Nephron (organoid): ENCODE measurements around the gene CCNA1.

Source experiments
- H3K27ac Mint-ChIP-seq, 3 experiments: 2 replicates each; pipeline ENCODE4 v1.8.0; 2020; ENCODE audit warnings: mixed read lengths in 3 of 3, mild to moderate bottlenecking in 2 of 3, moderate library complexity in 1 of 3
- H3K27me3 Mint-ChIP-seq: 2 replicates; pipeline ENCODE4 v1.8.0; 2021; ENCODE audit warnings: low read depth, mild to moderate bottlenecking, moderate library complexity, mixed read lengths
- H3K36me3 Mint-ChIP-seq: 2 replicates; pipeline ENCODE4 v1.8.0; 2020; ENCODE audit warnings: low read depth, mixed read lengths
- H3K4me1 Mint-ChIP-seq: 2 replicates; pipeline ENCODE4 v1.8.0; 2020; ENCODE audit warnings: mixed read lengths
- H3K4me3 Mint-ChIP-seq, 3 experiments: 2 replicates each; pipeline ENCODE4 v1.8.0; 2020; ENCODE audit warnings: mild to moderate bottlenecking in 3 of 3, mixed read lengths in 3 of 3, moderate library complexity in 2 of 3
- H3K9me3 Mint-ChIP-seq: 2 replicates; pipeline ENCODE4 v1.8.0; 2020; ENCODE audit warnings: mixed read lengths
- TF ChIP-seq, protein P1 (sequence below), 3 experiments: fragments of 200-600 bp; sonication (generic); IDR thresholded peaks; one replicate each; pipeline ENCODE4 v1.5.0; 2021; ENCODE audit warnings: antibody characterized with exemption in 3 of 3; ENCODE audit not compliant: unreplicated experiment in 3 of 3

Gene CCNA1

DNA sequence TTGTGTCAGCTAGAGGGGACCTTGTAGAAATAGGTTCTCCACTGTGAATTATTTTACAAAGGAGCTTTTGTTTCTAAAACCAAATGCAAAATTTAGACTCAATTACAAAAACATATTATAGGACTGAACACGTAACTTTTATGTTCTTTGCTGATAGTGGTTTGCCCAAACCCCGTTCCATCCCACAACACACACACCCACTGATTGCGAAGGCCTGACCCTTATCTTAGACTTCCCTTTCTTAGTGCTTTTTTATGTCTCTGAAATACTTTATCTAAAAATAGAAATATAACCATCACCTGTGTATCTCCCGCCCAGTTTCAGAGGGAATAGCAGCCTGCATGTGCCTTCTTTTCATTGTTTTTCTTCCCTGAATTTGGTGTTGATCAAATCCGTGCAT is 13.0 kb downstream of the CCNA1 start:
- peaks cover 3% of the 10 kb centered on the region for H3K4me1 Mint-ChIP-seq
- no peaks in the 10 kb centered on the region for H3K36me3 Mint-ChIP-seq
- H3K27me3 Mint-ChIP-seq, result no peaks in the 10 kb centered on the region
- H3K27ac Mint-ChIP-seq, result no peak overlapping the region
- H3K4me3 Mint-ChIP-seq, result no peak overlapping the region
- TF ChIP-seq, protein P1, sequence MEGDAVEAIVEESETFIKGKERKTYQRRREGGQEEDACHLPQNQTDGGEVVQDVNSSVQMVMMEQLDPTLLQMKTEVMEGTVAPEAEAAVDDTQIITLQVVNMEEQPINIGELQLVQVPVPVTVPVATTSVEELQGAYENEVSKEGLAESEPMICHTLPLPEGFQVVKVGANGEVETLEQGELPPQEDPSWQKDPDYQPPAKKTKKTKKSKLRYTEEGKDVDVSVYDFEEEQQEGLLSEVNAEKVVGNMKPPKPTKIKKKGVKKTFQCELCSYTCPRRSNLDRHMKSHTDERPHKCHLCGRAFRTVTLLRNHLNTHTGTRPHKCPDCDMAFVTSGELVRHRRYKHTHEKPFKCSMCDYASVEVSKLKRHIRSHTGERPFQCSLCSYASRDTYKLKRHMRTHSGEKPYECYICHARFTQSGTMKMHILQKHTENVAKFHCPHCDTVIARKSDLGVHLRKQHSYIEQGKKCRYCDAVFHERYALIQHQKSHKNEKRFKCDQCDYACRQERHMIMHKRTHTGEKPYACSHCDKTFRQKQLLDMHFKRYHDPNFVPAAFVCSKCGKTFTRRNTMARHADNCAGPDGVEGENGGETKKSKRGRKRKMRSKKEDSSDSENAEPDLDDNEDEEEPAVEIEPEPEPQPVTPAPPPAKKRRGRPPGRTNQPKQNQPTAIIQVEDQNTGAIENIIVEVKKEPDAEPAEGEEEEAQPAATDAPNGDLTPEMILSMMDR (IDR thresholded peaks at IDR 0.05; ENCODE audit: unreplicated experiment in 3 of 3), result no peak
- no peaks in the 10 kb centered on the region for H3K9me3 Mint-ChIP-seq

DNA sequence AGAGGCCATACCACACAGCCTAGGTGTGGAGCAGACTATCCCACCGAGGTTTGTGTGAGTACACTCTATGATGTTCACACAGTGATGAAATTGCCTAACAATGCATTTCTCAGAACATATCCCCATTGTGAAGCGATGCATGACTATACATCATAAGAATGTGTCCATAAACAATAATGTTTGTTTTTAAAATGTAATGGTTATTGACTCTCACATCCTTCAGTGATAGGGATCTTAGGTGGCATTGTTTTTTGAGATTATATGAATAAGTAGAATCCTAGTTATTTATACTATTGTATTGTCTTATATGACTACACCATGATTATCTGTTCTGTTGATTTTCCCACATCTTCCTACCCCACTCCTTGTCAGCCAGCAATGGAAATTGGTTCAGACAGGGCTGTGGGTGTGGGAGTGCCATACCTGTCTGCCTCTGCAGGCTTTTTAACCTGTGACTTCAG is 13.6 kb downstream of the CCNA1 start:
- no peak overlapping the region for H3K27ac Mint-ChIP-seq
- TF ChIP-seq, protein P1 (IDR thresholded peaks at IDR 0.05; ENCODE audit: unreplicated experiment in 3 of 3), result no peak
- H3K4me1 Mint-ChIP-seq, result peaks cover 9% of the 10 kb centered on the region
- H3K9me3 Mint-ChIP-seq, result no peaks in the 10 kb centered on the region
- H3K27me3 Mint-ChIP-seq, result no peaks in the 10 kb centered on the region
- no peaks in the 10 kb centered on the region for H3K36me3 Mint-ChIP-seq
- no peak overlapping the region for H3K4me3 Mint-ChIP-seq

- Mint-ChIP-seq H3K36me3 (no peaks in the 10 kb centered on the region), H3K27ac (no peak overlapping the region), H3K9me3 (no peaks in the 10 kb centered on the region), H3K27me3 (no peaks in the 10 kb centered on the region), H3K4me1 (peaks cover 10% of the 10 kb centered on the region), H3K4me3 (no peak overlapping the region)
- TF ChIP-seq, protein P1 (IDR thresholded peaks at IDR 0.05; ENCODE audit: unreplicated experiment in 3 of 3), result no peak
Observed at GRCh38 chr13:36447501-36447900, 15.2 kb downstream of the CCNA1 start.

DNA sequence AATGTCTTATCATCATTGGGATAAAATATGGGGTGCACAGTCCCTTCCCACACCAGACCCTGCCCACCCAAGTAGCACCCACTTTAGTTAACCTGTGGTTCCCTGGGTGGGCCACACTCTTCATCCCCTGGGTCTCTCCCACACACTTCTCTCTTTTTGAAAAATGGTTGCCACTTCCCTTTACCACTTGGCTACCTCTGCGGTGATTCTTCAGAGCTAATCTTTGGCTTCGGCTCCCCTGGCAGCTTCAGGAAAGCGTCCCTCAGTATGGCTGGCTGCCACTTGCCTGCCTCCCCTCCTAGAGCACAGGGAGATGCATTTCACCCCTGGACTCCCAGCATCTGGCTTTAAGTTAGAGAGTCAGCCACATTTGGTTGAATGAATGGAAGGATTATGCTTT is 18.2 kb downstream of the CCNA1 start:
- H3K36me3 Mint-ChIP-seq, result no peaks in the 10 kb centered on the region
- no peaks in the 10 kb centered on the region for H3K9me3 Mint-ChIP-seq
- H3K4me3 Mint-ChIP-seq, result no peak overlapping the region
- H3K27me3 Mint-ChIP-seq, result peaks cover 3% of the 10 kb centered on the region
- peaks cover 17% of the 10 kb centered on the region for H3K4me1 Mint-ChIP-seq
- TF ChIP-seq, protein P1 (IDR thresholded peaks at IDR 0.05; ENCODE audit: unreplicated experiment in 3 of 3), result no peak
- H3K27ac Mint-ChIP-seq, result no peak overlapping the region

DNA sequence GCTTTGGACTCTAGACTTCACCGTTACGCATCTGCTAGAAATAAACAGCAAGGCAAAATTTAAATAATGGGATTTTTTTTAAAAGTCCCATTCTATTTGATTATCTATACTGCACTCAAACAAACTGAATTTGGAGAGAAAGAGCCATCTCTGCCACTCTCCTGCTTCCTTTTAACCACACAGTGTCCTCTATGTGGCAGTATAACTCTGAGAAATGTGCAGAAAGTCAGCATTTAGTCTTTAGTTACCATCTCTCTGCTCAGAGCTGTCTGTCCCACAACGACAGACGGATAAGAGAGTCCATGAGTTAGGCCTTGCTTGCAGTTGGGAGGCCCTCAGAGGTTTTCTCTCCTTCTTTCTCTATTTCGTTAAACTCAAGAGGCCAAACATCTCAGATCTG is 21.2 kb downstream of the CCNA1 start:
- Mint-ChIP-seq H3K27me3 (peaks cover 3% of the 10 kb centered on the region), H3K27ac (no peak overlapping the region), H3K9me3 (no peaks in the 10 kb centered on the region), H3K36me3 (no peaks in the 10 kb centered on the region), H3K4me3 (no peak overlapping the region), H3K4me1 (peaks cover 17% of the 10 kb centered on the region)
- TF ChIP-seq, protein P1 (IDR thresholded peaks at IDR 0.05; ENCODE audit: unreplicated experiment in 3 of 3), result peak; percentile 54 to 62 (median 56)

GRCh38 chr13:36454121-36454520 is 21.8 kb downstream of the CCNA1 start:
- peaks cover 17% of the 10 kb centered on the region for H3K4me1 Mint-ChIP-seq
- no peaks in the 10 kb centered on the region for H3K9me3 Mint-ChIP-seq
- H3K27me3 Mint-ChIP-seq, result peaks cover 3% of the 10 kb centered on the region
- TF ChIP-seq, protein P1 (IDR thresholded peaks at IDR 0.05; ENCODE audit: unreplicated experiment in 3 of 3), result no peak
- H3K27ac Mint-ChIP-seq, result no peak overlapping the region
- H3K36me3 Mint-ChIP-seq, result no peaks in the 10 kb centered on the region
- no peak overlapping the region for H3K4me3 Mint-ChIP-seq
